NCI-H460 (cell line): ENCODE results near the gene NUMA1. TPM values are rescaled to one million over a fixed set of nuclear protein-coding genes. Genes with fewer than 3 reads are reported as not detected.

Source experiments
- DNase-seq: peaks from one replicate; pipeline ENCODE4 v3.0.0-alpha.2; 2016; ENCODE audit warnings: low read depth; ENCODE audit errors: extremely low read depth
- total RNA-seq: library from RNA; depleted of rRNA; stranded (reverse); fragments of >200 nt; shearing (Covaris generic); gene quantifications from 2 replicates; pipeline ENCODE4 v1.2.3, GENCODE V29; 2014

NUMA1 gene
- total RNA-seq, 1 experiment from 2014 or later: 57.0 TPM

DNA sequence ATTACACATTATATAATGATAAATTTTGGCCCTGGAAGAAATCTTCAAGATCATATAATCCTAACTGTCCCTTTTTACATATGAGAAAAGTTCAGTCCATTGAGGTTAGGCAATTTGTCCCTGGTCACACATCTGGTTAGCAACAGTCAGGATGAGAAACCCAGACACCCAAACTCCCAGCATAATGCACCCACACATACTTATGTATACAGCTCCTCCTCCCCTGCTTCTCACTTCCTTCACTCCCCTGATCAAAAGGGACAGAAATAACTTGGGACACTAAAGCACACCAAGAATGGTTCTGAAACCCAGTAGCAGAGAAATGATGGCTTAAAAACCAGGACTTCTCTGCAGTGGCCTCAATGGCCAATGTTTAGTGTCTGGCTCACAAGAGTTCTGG is 11.1 kb downstream of the NUMA1 start:
- DNase-seq: no peak

GRCh38 chr11:72067676-72068075 is 12.7 kb downstream of the NUMA1 start:
- no peak for DNase-seq

DNA sequence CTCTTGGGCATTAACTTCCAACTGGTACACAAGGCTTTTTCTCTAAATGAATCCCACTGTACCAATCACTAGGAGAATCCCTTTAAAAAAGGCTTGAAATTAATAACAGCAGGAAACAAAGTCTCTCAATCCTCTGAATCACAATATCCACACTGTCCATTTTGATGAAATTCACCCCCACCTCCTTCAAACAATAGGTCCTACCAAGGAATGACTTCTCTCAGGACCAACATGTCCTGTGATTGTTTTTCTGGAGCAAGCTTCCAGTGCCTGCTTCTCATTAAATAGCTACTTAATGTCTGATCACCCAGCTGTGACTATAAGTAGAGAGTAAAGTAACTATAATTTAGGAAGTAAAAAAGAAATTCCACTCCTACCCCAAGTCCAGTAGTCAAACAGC is 13.1 kb downstream of the NUMA1 start:
- DNase-seq: no peak

DNA sequence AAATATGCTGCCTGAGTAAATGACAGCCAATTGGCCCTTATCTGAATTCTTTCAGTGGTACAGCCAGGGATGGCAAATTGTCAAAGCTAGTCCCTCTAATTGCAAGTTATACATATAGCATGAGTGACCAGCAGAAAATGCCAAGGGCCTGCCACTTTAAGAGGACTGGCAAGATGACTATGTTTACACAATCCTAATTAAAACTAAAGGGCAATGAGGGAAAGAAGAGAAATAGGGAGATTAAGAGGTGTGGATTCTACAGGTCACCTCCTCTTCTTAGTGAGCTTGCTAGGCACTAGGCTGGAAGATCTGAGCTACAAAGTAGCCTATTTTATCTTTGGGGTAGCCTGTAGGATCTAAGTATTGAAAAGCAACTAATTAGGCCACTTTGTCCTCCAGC is 13.5 kb downstream of the NUMA1 start:
- no peak for DNase-seq

DNA sequence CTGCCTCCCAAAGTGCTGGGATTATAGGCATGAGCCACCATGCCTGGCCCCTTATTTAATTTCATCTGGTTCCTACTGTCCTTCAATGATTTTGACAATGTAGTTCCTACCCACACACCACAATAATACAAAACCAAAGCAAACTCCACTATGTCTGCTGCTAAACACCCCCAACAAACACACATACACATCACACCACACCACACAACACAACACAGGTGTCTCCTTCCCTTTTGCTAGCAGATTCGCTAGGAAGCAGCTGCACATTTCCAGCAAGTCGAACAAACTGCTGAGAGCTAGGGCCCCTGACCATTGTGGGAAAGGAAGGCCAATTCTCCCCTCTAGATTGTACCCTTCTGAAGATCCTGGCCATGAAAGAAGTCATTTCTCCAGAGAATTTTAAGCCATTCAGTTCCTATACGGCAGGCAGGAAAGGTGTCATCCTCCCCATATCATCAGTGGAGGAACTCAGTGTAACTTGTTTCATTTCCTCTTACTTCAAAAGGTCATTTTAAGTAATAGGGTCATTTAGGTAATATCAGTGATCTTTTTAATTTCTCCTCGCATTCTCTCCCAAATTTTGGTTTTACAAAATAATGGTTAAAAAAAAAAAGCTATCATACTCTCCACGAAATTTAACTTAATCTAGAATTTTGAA is 18.5 kb downstream of the NUMA1 start:
- DNase-seq: no peak

DNA sequence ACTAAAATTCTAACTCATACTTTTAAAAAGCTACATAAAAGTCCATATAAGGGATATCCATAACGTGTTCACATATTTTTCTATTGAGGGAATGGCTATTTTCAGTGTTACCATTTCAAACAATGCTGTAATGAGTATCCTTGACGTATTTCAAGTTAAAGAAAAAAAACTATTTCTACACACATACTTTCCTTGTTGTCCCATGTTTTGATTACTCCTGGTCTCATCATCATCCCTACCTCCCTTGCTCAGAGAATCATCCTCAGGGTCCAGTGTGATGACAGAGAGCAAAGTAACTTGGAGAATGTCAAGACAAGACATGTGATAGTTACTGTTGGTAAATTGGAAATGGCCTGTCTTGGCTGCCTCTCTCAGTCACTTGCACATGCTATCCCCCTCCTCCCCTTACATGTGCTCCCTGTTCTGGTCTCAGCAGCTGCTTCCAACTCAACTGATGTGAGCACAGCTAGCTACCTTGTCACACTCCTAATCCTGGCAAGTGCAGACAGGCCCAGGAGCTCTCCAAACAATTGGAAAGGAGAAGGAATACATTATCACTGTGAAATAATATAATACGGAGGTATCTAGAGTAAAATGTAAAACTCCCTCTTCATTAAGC is 21.8 kb downstream of the NUMA1 start:
- DNase-seq: no peak

GRCh38 chr11:72048766-72049460 is 31.4 kb downstream of the NUMA1 start:
- DNase-seq: no peak

- DNase-seq: no peak
Measured at GRCh38 chr11:72045849-72046248, 34.5 kb downstream of the NUMA1 start.

DNA sequence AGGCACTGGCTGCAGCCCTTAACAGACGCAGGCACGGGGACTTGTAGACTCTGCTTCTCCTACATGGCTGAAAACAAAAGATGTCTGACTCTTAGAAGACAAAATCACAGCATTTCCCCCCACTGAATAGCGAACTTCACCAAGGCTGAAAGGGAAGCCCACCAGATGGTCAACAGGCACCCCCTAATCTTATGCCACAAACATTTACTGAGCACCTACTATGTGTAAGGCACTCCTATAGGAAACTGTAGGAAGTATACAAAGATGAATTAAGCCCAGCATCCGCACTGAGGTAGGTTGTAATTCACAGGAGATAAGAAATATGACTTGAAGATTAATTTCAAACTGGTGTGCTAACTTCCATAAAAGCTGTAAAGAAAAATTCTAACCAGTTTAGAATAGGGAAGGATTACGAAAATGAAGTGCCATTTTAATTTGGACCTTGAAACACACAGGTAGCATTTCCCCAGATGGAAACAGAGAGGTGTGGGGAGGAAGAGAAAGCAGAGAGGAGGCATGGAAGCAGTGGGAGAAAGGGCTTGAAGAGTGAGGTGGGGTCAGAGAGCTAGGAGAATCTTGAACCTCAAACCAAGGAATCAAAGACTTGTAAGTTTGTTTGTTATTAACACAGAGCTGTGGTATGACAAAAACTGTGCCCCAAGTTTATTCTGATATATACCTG is 38.1 kb downstream of the NUMA1 start:
- no peak for DNase-seq

GRCh38 chr11:72041364-72042063 is 38.8 kb downstream of the NUMA1 start:
- peak; percentile 33 for DNase-seq

DNA sequence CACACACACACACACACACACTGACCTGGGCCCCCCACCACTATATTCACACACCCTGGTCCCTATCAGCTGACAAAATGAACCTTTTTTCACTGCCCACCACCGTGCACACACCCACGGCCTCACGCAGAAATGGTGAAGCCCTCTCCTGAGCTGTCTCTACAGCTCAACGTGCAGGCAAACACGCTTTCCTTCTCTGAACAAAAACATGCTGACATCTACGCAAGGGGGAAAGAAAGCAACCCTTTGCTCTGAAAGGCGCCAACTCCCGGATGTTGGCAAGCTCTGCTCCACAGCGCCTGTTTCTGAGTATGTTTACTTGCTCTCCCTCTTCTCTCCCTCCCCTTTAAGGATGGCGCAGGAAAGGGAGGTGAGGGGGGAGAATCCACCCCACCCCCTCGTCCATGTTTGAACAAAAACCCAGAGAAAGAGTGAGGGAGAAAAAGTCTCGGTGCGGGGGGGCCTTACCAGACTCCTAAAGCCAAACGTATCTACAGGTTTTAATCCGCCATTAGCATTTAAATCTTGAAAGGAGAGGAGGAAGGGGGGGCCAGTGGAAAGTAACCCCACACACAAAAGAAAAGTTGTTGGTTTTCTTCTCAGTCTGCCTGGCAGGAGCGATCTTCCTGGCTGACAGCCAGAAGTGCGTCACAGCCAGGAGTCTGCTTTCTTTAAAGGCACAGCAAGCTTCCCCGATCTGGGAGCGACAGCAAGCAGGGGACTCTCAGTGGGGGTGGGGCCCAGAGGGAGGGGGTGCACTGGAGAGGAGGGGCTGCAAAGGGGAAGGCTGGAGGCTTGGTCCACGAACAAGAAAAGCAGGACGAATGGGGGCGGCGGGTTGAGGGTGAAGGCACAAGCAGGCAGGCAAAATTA is 39.6 kb downstream of the NUMA1 start:
- DNase-seq: peak; percentile 69

DNA sequence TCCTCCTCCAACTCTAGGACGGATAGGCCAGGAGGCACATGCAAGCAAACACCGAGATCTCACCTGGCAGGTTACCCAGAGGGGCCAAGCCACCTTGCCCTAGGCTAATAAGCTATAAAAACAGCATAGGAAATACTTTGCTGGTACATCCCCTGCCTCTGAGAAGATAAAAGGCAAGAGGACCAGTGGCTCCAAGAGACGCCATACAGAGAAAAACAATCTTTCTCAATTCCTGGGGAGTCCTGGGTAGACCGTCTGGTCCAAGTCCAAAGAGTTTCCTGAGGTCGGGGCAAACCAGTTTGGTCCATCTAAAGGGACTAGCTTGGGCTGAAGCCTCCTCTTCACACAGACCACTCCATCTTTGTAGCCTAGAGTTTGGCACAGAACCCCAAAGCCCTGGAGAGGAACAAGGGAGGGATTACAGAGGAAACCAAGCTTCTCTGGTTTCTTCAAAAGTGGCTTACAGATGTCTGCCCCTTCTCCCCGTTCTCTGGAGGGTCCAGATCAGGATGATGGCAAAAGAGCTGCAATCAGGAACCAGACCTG is 40.4 kb downstream of the NUMA1 start:
- DNase-seq: no peak

DNA sequence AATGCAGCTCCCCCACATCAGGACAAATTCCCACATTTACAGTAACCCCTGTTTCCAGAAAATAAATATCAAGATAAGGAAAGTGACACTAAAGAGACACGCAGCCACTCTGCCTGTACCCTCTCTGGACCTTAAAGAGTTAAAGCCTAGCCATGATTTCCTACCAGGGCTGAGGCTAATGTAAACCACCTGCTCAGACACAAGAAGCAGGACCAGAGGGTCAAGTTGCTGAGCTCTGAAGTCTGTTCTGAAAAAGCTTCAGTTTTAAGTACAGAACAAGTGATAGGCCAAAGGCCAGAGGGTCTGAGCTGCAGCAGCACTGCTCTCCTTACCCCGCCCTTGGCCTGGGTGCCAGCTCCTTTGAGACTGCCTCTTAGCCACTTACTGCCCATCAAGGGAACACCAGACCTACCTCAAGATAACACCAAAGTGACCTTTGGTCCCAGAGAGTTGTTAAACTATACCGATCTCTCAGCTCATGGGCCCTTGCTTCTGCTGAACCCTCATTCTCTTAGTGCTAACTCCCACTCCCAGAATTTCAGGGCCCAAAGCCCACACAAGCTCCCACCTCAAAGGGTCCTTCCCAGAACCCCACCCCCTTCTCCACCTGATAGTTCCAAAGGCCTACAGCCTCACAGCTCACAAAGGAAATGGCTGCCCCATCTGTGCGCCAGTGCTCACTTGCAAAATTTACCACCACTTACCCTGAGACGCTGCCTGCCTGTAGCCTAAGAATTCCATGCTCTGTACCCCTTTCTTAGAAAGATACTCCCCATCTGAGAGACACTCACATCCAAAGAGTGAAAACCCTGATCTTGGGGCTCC is 41.1 kb downstream of the NUMA1 start:
- DNase-seq: no peak

- no peak for DNase-seq
Measured at GRCh38 chr11:72038491-72038890, 41.9 kb downstream of the NUMA1 start.

GRCh38 chr11:72037554-72038311 is 42.6 kb downstream of the NUMA1 start:
- no peak for DNase-seq

- no peak for DNase-seq
Measured at GRCh38 chr11:72036687-72037086, 43.7 kb downstream of the NUMA1 start.

GRCh38 chr11:72030472-72031045 is 49.8 kb downstream of the NUMA1 start:
- no peak for DNase-seq

- DNase-seq: no peak
Measured at GRCh38 chr11:72026090-72026489, 54.3 kb downstream of the NUMA1 start.
